Measurements from ENCODE around the gene KTN1. TPM values are rescaled to one million over a fixed set of nuclear protein-coding genes. Genes with fewer than 3 reads are reported as not detected.

The KTN1 gene
- total and polyA plus RNA-seq, 3 donors from 2014 or later = 74.8 to 247 (median 221) TPM

DNA sequence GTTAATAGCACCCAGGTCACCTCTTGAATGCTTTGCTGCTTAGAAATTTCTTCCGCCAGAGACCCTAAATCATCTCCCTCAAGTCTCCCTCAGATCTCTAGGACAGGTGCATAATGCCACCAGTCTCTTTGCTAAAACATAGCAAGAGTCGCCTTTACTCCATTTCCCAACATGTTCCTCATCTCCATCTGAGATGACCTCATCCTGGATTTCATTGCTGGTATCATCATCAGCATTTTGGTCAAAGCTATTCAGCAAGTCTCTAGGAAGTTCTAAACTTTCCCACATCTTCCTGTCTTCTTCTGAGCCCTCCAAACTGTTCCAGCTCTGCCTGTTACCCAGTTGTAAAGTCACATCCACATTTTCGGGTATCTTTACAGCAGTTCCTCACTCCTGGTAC is 41.0 kb downstream of the KTN1 start:
- WGBS, 2 donors = 95 to 100% methylated on average over 3 of the region's 3 CpGs
- no peak for TF ChIP-seq POLR2A (IDR thresholded peaks at IDR 0.05)
- TF ChIP-seq, protein P1, sequence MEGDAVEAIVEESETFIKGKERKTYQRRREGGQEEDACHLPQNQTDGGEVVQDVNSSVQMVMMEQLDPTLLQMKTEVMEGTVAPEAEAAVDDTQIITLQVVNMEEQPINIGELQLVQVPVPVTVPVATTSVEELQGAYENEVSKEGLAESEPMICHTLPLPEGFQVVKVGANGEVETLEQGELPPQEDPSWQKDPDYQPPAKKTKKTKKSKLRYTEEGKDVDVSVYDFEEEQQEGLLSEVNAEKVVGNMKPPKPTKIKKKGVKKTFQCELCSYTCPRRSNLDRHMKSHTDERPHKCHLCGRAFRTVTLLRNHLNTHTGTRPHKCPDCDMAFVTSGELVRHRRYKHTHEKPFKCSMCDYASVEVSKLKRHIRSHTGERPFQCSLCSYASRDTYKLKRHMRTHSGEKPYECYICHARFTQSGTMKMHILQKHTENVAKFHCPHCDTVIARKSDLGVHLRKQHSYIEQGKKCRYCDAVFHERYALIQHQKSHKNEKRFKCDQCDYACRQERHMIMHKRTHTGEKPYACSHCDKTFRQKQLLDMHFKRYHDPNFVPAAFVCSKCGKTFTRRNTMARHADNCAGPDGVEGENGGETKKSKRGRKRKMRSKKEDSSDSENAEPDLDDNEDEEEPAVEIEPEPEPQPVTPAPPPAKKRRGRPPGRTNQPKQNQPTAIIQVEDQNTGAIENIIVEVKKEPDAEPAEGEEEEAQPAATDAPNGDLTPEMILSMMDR (IDR thresholded peaks at IDR 0.05) = no peak
- Histone ChIP-seq H3K4me1 (peaks cover 14% of the 10 kb centered on the region), H3K27ac (no peak overlapping the region), H3K27me3 (no peaks in the 10 kb centered on the region), H3K9me3 (no peaks in the 10 kb centered on the region), H3K36me3 (ENCODE audit: low read depth, missing control alignments) (no peaks in the 10 kb centered on the region), H3K4me3 (no peak overlapping the region)
- no peak for DNase-seq
- intact Hi-C loops (cut with DNase I; ENCODE audit: low total_unique reads) = no loop called here

GRCh38 chr14:55621391-55621790 is 41.4 kb downstream of the KTN1 start:
- Histone ChIP-seq H3K4me1 (peaks cover 14% of the 10 kb centered on the region), H3K27me3 (no peaks in the 10 kb centered on the region), H3K27ac (no peak overlapping the region), H3K4me3 (no peak overlapping the region), H3K9me3 (no peaks in the 10 kb centered on the region), H3K36me3 (ENCODE audit: low read depth, missing control alignments) (no peaks in the 10 kb centered on the region)
- WGBS, 2 donors = 92 to 96% methylated on average over 5 of the region's 5 CpGs
- intact Hi-C loops (cut with DNase I; ENCODE audit: low total_unique reads) = no loop called here
- no peak for DNase-seq
- TF ChIP-seq, protein P1 (IDR thresholded peaks at IDR 0.05) = no peak
- TF ChIP-seq POLR2A (IDR thresholded peaks at IDR 0.05) = no peak

DNA sequence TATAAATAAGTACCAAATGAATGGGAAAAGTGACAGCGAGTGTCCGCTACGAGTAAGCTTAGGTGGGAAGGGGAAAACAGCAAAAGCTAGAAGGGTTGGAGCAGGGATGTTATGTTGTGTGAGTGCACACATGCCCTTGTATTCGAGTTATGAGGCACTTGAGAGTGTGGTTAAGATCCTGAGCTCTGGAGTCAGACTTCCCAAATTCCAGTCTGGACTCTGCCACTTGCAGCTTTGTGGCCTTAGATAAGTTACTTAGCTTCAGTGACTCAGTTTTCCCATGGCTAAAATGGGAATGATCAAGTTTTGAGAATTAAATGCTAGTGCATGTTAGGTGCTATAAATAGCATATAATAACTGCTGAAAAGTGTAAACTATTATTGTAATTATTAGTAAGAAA is 44.9 kb downstream of the KTN1 start:
- WGBS, 2 donors = 90 to 96% methylated on average over 4 of the region's 4 CpGs
- peak overlapping the region in 1 of 2 donors; percentile 55 for H3K27ac ChIP-seq
- TF ChIP-seq POLR2A (IDR thresholded peaks at IDR 0.05) = no peak
- TF ChIP-seq, protein P1 (IDR thresholded peaks at IDR 0.05) = no peak
- no peak for DNase-seq
- H3K4me1 ChIP-seq = peaks cover 14% of the 10 kb centered on the region
- H3K27me3 ChIP-seq = no peaks in the 10 kb centered on the region
- intact Hi-C loops (cut with DNase I; ENCODE audit: low total_unique reads) = no loop called here
- no peaks in the 10 kb centered on the region for H3K36me3 ChIP-seq (ENCODE audit: low read depth, missing control alignments)
- H3K4me3 ChIP-seq = no peak overlapping the region
- no peaks in the 10 kb centered on the region for H3K9me3 ChIP-seq

DNA sequence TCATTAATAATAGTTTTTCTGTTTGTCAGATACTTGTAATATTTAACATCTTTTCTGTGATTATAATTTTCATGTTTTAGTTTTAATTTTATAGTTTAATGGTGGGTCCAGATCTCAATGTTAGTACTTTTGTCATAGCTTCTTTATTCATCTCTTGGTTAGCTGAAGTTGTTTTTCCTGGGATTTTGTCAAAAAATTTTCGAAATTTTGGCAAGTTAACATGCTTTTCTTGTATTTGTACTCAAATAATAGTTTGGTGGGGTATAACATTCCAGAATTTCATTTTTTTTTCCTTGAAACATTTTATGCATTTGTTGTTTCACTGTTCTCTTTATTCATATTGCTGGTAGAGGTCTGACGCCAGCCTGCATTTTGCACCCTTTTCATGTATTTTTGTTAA is 45.5 kb downstream of the KTN1 start:
- H3K36me3 ChIP-seq (ENCODE audit: low read depth, missing control alignments) = no peaks in the 10 kb centered on the region
- WGBS, 2 donors = 49 to 51% methylated on average over 2 of the region's 2 CpGs
- intact Hi-C loops (cut with DNase I; ENCODE audit: low total_unique reads) = no loop called here

GRCh38 chr14:55626131-55626530 is 46.1 kb downstream of the KTN1 start:
- H3K27me3 ChIP-seq = no peaks in the 10 kb centered on the region
- intact Hi-C loops (cut with DNase I; ENCODE audit: low total_unique reads) = no loop called here
- DNase-seq = no peak
- WGBS, 2 donors = 48 to 51% methylated on average over 4 of the region's 4 CpGs
- no peak overlapping the region for H3K4me3 ChIP-seq
- TF ChIP-seq, protein P1 (IDR thresholded peaks at IDR 0.05) = no peak
- no peak for TF ChIP-seq POLR2A (IDR thresholded peaks at IDR 0.05)
- no peaks in the 10 kb centered on the region for H3K36me3 ChIP-seq (ENCODE audit: low read depth, missing control alignments)
- H3K27ac ChIP-seq = peak overlapping the region in 1 of 2 donors; percentile 50
- H3K4me1 ChIP-seq = peaks cover 14% of the 10 kb centered on the region
- H3K9me3 ChIP-seq = no peaks in the 10 kb centered on the region

More for the DNA sequence above, 45.5 kb downstream of the KTN1 start:
- DNase-seq = no peak
- H3K4me1 ChIP-seq = peaks cover 14% of the 10 kb centered on the region
- H3K27me3 ChIP-seq = no peaks in the 10 kb centered on the region
- H3K9me3 ChIP-seq = no peaks in the 10 kb centered on the region
- no peak overlapping the region for H3K4me3 ChIP-seq
- TF ChIP-seq, protein P1 (IDR thresholded peaks at IDR 0.05) = no peak
- TF ChIP-seq POLR2A (IDR thresholded peaks at IDR 0.05) = no peak
- H3K27ac ChIP-seq = peak overlapping the region in 1 of 2 donors; percentile 50
